Measurements from ENCODE around the gene PLXNB2.

GRCh38 chr22:50306753-50307749, at the start of gene PLXNB2:
- TF ChIP-seq, protein P1, sequence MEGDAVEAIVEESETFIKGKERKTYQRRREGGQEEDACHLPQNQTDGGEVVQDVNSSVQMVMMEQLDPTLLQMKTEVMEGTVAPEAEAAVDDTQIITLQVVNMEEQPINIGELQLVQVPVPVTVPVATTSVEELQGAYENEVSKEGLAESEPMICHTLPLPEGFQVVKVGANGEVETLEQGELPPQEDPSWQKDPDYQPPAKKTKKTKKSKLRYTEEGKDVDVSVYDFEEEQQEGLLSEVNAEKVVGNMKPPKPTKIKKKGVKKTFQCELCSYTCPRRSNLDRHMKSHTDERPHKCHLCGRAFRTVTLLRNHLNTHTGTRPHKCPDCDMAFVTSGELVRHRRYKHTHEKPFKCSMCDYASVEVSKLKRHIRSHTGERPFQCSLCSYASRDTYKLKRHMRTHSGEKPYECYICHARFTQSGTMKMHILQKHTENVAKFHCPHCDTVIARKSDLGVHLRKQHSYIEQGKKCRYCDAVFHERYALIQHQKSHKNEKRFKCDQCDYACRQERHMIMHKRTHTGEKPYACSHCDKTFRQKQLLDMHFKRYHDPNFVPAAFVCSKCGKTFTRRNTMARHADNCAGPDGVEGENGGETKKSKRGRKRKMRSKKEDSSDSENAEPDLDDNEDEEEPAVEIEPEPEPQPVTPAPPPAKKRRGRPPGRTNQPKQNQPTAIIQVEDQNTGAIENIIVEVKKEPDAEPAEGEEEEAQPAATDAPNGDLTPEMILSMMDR (IDR thresholded peaks at IDR 0.05 in 4 of 5, conservative IDR thresholded peaks at IDR 0.05 in 1 of 5), result no peak
- TF ChIP-seq POLR2A (IDR thresholded peaks at IDR 0.05), result peak; percentile 14 to 15

Data from gastrocnemius medialis (tissue), 4 donors.